PFSK-1 (cell line): ENCODE measurements around the gene NXPH1.

ENCODE experiments used
- FOXP2 ChIP-seq: optimal IDR thresholded peaks from 2 replicates; pipeline ENCODE3; 2011; ENCODE audit warnings: borderline replicate concordance, control low read depth, inconsistent platforms; ENCODE audit not compliant: insufficient read depth; ENCODE audit errors: extremely low read length, extremely low read depth
- POLR2AphosphoS5 ChIP-seq: IDR thresholded peaks from 2 replicates; pipeline ENCODE4 v1.6.1; 2012; ENCODE audit warnings: low read depth, mild to moderate bottlenecking, control low read depth, low read length, moderate library complexity
- SIN3A ChIP-seq: IDR thresholded peaks from 2 replicates; pipeline ENCODE4 v1.6.1; 2012; ENCODE audit warnings: mild to moderate bottlenecking, low read length, moderate library complexity, borderline replicate concordance; ENCODE audit not compliant: insufficient read depth
- TAF1 ChIP-seq: IDR thresholded peaks from 2 replicates; pipeline ENCODE4 v1.6.1; 2012; ENCODE audit warnings: low read length, control low read depth, borderline replicate concordance; ENCODE audit not compliant: insufficient read depth
- TF ChIP-seq, protein P1 (sequence below), 2 experiments: IDR thresholded peaks; 2 replicates each; pipeline versions ENCODE4 v1.6.1 to v1.8.0; 2011 to 2012; ENCODE audit warnings: low read depth in 2 of 2, low read length in 2 of 2, control low read depth in 1 of 2, inconsistent platforms in 1 of 2, mild to moderate bottlenecking in 1 of 2, moderate library complexity in 1 of 2; ENCODE audit not compliant: insufficient read depth in 1 of 2

NXPH1 gene

DNA sequence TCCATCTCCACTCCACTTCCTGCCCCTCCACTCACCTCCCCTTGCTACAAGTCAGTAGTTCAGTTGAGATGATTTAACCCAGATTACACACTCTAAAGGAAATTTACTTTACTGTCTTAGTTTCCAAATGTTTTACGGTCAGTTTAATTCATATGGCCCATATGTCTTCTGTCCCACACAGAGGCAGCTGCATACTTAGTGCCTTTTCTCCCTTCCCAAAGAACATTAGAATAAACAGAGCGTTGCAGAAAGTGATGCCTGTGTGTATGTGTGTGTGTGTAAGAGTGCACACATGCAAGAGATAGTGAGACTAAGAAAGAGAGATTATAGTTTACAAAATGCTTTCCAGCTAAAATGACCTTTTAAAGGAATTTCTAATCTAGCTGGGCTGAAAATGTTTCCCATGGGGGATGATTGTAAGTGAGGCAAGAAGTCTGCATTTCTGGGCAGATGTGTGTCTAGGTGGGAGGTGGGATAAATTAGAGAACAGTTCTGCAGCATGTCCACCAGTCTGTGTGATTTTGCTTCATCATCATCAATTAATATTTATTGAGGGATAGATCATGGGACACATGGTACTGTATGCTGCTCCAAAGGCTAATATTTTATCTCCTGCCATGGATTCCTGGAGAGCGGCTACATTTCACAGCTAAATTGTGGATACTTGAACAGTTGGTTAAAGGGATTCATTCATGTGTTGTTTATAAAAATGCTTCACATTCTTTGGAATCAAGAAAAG is 81.5 kb downstream of the NXPH1 start:
- TF ChIP-seq POLR2AphosphoS5 (no peak), FOXP2 (no peak), TAF1 (no peak), SIN3A (no peak)
- TF ChIP-seq, protein P1, sequence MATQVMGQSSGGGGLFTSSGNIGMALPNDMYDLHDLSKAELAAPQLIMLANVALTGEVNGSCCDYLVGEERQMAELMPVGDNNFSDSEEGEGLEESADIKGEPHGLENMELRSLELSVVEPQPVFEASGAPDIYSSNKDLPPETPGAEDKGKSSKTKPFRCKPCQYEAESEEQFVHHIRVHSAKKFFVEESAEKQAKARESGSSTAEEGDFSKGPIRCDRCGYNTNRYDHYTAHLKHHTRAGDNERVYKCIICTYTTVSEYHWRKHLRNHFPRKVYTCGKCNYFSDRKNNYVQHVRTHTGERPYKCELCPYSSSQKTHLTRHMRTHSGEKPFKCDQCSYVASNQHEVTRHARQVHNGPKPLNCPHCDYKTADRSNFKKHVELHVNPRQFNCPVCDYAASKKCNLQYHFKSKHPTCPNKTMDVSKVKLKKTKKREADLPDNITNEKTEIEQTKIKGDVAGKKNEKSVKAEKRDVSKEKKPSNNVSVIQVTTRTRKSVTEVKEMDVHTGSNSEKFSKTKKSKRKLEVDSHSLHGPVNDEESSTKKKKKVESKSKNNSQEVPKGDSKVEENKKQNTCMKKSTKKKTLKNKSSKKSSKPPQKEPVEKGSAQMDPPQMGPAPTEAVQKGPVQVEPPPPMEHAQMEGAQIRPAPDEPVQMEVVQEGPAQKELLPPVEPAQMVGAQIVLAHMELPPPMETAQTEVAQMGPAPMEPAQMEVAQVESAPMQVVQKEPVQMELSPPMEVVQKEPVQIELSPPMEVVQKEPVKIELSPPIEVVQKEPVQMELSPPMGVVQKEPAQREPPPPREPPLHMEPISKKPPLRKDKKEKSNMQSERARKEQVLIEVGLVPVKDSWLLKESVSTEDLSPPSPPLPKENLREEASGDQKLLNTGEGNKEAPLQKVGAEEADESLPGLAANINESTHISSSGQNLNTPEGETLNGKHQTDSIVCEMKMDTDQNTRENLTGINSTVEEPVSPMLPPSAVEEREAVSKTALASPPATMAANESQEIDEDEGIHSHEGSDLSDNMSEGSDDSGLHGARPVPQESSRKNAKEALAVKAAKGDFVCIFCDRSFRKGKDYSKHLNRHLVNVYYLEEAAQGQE (IDR thresholded peaks at IDR 0.05; ENCODE audit: insufficient read depth in 1 of 2, low read depth in 2 of 2, low read length in 2 of 2), result no peak

DNA sequence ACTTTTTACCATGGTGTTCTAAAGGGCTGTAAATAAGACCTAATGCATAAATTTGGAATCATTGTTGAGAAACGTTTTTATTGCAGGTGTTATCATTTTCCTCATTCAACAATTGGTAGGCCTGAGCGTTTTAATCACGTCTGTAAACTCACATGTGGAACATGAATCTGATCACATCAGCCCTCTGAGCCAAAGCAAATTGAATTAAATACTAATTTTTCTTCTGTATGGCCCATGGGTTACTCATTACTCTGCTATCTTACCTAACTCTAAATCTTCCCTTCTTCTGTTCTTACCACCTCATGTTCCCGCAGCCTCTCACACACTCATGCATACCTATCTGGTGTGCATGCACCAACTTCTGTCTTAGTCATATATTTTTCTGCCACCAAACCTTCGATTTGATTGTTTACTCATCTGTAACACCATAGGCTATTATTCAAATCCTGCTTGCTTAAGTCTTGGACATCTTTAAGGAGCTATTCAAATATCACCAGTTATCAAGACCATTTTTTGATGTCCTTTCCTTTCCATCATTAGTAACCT is 82.3 kb downstream of the NXPH1 start:
- TF ChIP-seq SIN3A (no peak), POLR2AphosphoS5 (no peak), TAF1 (no peak), FOXP2 (no peak)
- TF ChIP-seq, protein P1 (IDR thresholded peaks at IDR 0.05; ENCODE audit: insufficient read depth in 1 of 2, low read depth in 2 of 2, low read length in 2 of 2), result no peak

DNA sequence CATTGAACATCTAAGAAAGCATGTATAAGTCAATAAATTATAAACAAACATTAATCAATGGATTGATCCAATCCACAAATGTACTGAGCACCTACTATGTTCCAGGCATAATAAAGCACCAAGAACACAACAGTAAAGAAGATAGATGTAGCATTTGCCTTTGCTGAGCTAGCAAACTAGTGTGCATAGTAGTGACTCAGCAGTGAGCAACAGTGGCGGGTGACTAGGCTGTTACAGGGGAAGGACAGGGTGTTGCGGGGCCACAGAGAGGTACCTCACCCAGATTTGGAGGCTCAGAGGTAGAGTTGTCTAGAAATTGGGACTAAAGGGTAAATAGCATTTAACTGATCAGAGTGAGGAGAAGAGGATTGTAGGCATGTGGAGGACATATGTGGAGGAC is 83.6 kb downstream of the NXPH1 start:
- no peak for TF ChIP-seq FOXP2
- TF ChIP-seq, protein P1 (IDR thresholded peaks at IDR 0.05; ENCODE audit: insufficient read depth in 1 of 2, low read depth in 2 of 2, low read length in 2 of 2), result no peak
- no peak for TF ChIP-seq TAF1
- no peak for TF ChIP-seq SIN3A
- no peak for TF ChIP-seq POLR2AphosphoS5

DNA sequence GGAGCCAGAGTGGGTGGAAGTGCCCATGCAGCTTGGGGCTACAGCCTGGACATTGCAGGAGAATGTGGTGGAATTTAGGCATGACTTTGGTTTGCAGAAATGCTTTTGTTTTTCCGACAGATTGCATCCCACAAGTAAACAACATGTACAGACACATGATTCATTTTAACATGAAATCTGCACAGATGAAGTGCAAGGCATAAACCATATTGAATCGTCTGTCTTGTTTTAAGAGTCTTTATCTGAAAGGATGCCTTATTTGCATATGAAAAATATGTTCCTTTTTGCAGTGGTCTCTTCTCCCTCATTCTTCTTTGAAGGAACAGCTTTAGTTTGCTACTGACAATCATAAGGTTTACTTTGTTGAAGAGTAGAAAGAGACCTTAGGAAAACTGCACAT is 94.9 kb downstream of the NXPH1 start:
- TF ChIP-seq POLR2AphosphoS5 (no peak), FOXP2 (no peak), SIN3A (no peak), TAF1 (no peak)
- TF ChIP-seq, protein P1 (IDR thresholded peaks at IDR 0.05; ENCODE audit: insufficient read depth in 1 of 2, low read depth in 2 of 2, low read length in 2 of 2), result no peak
